Stimulated activated CD4-positive, alpha-beta T cell treated with anti-CD3 and anti-CD28 coated beads, Interleukin-1b, Interleukin-23, amount 100 ng/mL, for 24 hours (primary cell): ENCODE data around the gene FAM177A1.
A peak's percentile ranks its signal among the peaks of the same experiment; 100 is the strongest.
"Not testable (repeated sequence)": the region's sequence is repeated elsewhere in the genome, so short reads cannot be mapped to it uniquely, and the experiment has no call there.

Experiments
- DNase-seq, 4 experiments: peaks; one replicate each; pipeline ENCODE4 v3.0.0-alpha.2; 2020; ENCODE audit warnings: low read depth in 4 of 4, low spot score in 1 of 4

Gene FAM177A1

DNA sequence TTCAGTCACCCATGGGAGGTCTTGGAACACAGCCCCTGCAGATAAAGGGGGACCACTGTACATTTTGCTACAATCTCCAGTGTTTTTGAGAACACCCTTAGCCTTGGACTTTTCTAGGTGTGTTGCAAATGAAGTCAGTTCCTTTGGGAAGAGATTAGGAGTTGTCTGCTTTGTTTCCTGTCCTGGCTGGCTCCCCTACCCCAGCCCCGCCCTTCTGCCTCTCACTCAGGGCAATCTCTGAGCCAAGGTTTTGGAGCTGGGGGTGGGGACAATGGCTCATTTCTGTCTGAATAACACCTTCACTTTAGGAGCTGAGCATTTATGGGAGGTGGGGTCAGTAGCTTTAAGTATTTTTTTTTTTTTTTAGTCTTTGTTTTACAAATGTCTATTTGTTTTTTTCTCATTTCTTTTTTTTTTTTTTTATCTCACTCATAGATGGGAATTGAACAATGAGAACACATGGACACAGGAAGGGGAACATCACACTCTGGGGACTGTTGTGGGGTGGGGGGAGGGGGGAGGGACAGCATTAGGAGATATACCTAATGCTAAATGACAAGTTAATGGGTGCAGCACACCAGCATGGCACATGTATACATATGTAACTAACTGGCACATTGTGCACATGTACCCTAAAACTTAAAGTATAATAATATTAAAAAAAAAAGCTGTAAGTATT, 15.2 kb downstream of the FAM177A1 start:
- not testable (repeated sequence) for DNase-seq

DNA sequence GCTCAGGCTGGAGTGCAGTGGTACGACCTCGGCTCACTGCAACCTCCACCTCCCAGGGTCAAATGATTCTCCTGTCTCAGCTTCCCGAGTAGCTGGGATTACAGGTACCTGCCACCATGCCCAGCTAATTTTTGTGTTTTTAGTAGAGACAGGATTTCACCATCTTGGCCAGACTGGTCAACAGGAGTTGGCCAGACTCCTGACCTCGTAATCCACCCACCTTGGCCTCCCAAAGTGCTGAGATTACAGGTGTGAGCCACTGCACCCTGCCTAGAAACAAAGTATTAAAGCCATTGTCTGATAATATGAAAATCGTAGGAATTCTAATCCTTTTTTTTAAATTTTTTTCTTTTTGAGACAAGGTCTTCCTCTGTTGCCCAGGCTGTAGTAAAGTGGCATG, 19.7 kb downstream of the FAM177A1 start:
- not testable (repeated sequence) for DNase-seq

DNA sequence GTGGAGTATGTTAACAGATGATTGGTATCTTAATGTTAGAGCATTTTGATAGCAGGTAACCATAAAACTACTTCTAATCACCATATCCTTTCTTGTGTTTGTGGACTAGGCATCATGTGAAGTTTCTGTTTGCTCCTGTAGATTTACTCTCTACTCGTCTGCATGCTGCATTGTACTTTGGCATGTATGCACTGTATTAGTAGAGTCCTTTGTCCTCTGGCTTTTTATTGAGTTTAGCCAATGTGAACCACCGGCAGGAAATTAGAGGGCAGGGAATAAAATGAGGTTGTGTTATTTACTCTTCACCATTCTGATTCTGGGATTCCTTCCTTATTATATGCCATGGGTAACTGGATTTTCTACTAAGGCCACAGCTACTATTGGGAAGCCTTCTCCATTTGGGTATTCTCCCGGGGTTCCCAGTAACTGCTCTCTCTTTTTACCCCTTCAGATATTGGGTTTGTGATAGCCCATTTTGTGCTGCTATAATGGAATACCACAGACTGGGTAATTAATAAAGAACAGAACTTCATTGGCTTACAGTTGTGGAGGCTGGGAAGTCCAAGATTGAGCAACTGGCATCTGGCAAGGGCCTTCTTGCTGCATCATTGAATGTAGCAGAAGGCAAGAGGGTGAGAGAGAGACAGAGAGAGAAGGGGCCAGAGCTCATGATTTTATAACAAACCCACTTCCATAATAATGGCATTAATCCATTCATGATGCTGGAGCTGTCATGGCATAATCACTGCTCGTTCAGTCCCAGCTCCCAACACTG, 22.4 kb downstream of the FAM177A1 start:
- no peak for DNase-seq

DNA sequence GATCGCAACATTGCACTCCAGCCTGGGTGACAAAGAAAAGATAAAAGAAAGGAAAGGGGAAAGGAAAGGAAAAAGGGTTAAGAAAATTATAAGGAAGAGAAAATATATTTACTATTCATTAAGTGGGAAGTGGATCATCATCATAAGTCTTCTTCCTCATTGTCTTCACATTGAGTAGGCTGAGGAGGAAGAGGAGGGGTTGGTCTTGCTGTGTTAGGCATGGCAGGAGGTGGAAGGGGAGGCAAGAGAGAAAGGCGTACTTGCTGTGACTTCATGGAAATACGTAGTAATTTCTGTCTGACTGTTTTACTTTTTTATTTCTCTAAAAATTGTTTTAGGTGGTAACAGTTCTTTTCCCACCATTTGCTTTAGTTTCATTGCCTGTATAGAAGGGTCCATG, 26.2 kb downstream of the FAM177A1 start:
- no peak for DNase-seq

DNA sequence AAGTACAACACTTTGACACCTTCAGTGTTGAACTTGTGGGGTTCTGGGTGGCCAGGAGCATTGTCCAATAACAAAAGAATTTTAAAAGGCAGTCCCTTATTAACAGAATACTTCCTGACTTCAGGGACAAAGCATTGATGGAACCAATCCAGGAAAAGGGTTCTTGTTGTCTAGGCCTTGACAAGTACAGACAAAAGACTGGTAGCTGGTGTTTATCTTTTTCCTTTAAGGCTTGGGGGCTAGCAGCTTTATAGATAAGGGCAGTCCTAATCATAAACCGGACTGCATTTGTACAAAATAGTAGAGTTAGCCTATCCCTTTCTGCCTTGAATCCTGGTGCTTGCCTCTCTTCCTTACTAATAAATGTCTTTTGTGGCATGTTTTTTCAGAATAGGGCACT, 27.4 kb downstream of the FAM177A1 start:
- DNase-seq: no peak

DNA sequence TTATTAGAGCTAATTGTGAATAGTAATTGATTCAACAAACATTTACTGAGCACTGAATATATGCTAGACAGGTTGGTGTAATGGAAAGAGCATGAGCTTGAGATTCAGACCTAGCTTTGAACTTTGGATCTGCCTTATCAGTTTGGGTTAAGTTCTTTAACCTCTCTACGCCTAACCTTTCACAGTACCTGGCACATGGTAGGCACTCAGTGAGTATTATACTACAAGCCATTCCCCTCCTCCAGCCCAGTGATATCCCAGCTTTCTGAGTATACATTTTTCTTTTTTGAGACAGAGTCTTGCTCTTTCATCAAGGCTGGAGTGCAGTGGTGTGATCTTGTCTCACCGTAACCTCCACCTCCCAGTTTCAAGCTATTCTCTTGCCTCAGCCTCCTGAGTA, 32.0 kb downstream of the FAM177A1 start:
- DNase-seq: no peak

DNA sequence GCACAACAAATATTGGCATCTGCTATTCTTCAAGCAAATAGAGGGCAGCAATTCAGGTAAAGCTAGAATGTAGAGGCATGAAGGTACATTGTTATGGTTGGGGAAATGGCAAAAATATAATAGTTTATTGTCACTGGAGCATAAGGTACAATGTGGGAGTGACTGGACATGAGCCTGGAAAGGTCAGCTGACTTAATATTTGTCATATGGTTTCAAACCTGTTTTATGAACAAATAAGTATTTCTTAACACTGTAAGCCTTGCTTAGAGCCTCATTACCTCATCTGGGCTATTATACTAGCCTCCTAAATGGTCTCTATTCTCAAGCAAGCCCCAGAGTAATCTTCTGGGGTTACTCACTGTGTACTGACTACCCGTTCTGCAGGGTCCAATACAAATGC, 33.7 kb downstream of the FAM177A1 start:
- no peak for DNase-seq

DNA sequence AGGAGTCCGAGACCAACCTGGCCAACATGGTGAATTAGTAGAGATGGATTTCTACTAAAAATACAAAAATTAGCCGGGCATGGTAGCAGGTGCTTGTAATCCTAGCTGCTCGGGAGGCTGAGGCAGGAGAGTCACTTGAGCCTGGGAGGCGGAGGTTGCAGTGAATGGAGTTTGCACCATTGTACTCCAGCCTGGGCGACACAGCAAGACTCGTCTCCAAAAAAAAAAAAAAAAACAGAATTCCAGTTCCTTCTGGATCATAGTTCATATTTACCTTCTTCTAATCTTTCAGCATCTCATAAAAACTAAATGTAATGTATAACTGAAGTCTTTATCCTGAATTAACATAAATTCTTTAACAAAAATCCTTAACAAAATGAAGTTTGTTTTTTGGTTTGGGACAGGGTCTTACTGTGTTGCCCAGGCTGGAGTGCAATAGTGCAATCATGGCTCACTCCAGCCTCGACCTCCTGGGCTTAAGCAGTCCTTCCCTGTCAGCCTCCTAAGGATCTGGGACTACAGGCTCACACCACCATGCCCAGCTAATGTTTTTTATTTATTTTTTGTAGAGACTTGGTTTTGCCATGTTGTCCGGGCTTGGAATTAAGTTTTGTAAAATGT, 37.6 kb downstream of the FAM177A1 start:
- DNase-seq: no peak

DNA sequence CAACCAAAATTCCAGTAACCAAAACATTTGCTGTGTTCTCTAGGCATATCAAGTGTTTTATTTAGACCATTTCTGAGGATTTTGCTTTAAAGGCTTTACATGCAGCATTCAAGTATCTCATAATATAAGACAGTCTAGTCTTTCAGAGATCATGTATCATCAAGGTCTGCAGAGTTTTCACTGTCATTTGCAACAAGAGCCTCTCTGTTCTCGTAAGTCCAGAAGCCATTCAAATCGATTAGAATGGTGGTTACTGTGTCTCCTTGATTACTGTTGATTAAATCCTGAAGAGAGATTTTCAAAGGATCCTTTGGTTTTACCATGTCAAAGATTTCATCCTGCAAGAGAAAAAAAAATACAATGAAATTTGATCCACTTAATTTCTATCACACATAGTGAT, 39.4 kb downstream of the FAM177A1 start:
- DNase-seq: no peak

DNA sequence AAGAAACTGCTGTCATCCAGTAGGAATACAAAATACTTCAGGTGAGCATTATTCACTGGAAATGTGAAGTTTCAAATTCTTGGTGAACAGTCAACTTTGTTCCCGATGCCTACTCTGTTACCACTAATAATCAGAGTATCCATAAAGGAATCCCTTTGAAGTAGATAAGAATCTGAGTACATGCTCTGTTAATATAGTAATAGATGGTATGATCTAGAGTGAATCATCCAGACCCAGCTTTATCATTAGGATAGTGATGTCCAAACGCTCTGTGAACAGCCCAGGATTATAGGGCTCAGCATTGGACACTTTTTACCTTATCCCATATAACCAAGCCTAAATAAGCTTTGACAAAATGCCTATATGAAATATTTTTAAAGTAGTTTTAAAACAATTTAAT, 42.4 kb downstream of the FAM177A1 start:
- DNase-seq: no peak

DNA sequence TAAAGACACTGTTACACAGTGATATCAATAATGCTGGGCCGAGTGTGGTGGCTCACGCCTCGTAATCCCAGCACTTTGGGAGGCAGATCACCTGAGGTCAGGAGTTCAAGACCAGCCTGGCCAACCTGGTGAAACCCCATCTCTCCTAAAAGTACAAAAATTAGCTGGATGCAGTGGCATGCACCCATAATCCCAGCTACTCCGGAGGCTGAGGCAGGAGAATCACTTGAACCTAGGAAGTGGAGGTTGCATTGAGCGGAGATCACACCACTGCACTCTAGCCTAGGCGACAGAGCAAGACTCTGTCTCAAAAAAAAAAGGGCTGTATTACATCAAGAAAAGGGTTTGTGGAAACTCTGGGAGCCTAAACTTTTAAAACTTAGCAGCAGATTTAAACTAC, 48.6 kb downstream of the FAM177A1 start:
- not testable (repeated sequence) for DNase-seq

DNA sequence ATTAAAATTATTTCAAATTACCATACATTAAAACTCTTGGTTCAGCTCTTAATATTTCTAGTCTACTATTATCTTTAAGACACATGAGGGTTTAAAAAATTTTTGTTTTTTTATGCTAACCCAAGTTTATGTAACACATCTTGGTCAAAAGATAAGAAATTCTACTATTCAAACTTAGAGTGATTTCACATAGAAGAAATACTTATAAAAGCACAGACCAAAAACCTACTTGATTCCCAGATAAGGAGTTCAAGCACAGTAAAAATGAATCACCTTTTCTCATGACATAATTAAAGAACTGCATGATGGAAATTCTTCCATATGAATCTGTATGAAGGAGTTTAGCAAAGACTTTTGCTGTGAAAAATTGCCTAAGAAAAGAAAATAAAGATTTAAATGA, 61.8 kb downstream of the FAM177A1 start:
- DNase-seq: no peak

DNA sequence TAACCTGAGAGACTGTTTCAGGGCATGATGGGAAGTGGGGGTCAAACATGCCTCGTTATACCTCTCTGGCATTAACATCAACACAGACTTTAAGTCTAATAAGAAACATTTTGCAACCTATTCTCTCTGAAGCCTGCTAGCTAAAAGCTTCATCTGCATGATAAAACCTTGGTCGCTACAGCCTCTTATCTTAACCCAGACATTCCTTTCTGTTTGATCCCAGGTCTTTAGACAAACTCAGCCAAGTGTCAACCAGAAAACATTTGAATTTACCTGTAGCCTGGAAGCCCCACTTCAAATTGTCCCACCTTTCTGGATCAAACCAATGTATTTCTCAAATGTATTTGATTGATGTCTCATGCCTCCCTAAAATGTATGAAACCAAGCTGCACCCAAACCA, 66.6 kb downstream of the FAM177A1 start:
- DNase-seq: no peak

DNA sequence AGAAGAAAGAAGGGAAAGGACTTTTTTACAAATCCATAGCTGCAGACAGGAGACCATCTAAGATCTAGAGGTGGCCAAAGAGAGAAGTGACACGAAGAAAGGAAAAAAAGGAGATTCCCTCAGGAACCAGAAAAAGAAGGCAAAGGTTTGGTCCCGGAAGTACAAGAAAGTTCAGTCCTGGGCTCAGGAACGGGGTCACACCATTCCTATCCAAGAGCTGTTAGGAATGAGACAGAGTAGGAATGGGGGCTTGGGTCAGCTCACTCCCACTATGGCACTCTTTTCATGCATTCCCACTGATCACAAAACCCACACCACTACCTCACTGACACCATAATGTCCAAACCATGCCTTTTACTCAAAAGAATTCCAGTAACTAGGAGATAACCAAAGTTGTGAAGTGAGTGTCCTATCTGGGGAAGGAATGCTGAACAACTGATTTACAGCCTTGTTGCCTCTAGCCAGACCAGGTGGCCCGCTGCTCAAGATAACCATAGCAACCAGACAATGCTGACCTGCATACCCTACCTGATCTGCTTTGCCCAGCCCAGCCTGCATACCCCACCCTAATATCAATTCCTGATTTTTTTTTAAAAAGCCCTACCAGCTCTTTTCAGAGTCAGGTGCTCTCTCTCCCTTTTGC, 67.4 kb downstream of the FAM177A1 start:
- DNase-seq: no peak

DNA sequence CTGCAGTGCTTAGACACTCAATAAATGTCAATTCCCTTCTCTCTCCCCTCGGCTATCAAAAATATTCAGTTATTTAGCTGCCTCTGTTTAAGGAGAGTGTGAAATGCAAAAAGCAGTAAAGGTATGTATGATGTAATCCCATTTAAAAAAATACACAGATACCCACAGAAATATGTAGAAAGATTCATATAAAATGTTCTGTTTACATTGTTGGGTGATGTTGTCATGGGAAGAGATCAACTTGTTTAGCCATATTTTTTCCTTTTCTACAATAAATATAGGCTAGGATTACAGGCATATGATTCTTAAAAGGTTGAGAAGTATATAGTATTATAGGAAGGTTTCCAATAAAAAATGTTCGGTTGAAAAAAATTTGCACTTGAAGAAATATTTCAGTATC, 68.0 kb downstream of the FAM177A1 start:
- DNase-seq: no peak

DNA sequence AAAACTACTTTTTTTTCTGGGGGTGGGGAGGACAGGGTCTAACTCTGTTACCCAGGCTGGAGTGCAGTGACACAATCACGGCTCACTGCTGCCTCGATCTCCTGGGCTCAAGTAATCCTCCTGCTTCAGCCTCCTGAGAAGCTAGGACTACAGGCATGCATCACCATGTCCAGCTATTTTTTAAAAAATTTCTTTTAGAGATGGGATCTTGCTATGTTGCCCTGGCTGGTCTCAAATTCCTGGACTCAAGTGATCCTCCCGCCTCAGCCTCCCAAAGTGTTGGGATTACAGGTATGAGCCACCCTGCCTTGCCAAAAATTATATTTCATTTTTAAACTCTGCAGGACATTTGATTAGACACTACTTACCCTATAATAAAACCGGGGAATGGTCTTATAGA, 70.2 kb downstream of the FAM177A1 start:
- DNase-seq: no peak

DNA sequence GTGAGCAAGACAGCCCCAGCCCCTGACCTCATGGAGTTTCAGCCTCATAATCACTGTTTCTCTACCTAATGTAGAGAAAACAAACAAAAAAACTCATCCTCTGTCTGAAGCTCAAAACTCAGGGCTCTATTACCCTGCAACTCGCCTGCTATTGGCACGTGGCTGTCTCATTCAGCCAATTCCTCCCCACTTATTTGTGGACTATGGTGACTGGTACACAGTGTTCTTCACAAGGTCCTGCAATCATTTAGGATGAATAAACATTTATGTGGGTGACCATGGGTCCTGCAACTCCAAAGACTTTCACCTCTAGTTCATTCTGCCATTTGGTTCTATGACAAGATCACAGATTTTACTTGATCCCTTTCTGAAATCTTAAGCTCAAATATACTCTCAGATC, 71.0 kb downstream of the FAM177A1 start:
- no peak for DNase-seq

DNA sequence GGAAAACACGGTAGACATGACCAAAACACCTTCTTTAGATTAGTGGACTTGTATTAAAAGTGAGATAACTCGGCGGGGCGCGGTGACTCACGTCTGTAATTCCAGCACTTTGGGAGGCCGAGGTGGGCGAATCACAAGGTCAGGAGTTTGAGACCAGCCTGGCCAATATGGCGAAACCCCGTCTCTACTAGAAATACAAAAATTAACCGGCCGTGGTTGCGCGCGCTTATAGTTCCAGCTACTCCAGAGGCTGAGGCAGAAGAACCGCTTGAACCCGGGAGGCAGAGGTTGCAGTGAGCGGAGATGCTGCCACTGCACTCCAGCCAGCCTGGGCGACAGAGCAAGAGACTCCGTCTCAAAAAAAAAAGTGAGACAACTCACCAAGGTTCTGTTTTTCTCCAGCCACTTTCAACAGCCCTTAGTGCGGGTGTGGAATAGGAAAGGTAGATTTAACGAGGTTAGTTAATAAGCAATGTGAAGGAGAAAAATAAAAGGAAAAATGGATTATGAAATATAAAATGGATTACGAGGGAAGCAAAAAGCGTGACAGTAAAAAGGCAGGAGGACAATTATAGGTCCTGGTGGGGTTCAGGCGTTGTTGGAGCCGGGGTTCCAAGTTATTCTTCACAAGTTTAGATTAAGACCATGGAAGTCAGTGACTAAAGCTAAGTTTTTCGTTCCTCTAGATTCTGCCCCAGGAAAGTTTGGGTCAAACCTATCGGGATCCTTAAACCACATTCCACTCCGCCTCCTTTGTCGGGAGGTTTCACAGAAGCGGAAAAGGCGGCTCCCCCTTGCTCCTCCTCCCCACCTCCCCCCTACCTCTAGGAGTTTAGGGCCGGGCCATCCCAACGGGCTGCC, 75.2 kb downstream of the FAM177A1 start:
- no peak for DNase-seq

DNA sequence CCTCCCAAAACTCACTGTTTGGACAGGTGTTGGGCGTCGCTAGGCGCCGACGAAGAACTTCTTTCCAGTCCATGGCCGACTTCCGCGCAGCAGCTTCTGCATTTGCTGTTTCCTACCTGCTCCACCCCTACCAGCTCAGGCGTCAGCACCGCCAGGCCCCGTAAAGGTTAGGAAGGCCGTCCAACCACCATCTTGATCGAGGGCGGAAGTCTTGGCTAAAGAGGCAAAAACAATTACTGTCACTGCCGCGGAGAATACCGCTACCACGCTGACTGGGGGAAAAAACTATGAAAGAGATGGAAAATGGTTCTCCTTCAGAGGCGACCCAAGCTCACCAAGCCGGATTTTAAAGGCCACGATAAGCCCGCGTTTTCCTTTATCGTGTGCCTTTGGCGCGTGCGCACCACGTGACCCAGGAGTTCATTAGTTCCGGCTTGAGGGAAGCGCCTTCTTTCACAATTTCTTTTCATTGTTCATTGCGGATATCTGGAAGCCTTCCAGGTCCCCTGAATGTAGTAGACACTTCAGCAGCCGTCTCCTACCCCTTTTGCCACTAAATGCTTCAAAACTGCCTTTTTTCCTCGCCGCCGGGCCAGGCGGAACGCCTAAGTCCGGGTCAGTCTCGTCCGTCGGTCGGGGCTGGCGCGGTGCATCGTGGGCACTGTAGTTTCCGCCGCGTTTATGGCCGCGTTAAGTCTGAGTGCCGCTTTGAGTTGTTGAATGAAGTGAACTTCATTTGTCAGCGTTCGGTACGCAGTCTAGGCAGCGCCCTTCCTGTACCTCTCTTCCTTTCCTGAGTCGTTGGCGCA, 76.0 kb downstream of the FAM177A1 start, which contains the start of the genes PPP2R3C and PRORP:
Gene PPP2R3C, minus strand, starts transcription at position 104 of the 809 bp plus-strand sequence. Its CDS starts 31 bp downstream, at position 73.
Gene PRORP, plus strand, starts transcription at position 666 of the 809 bp plus-strand sequence. CDS start 694 bp downstream, outside the sequence.
- DNase-seq: peak; percentile 72 to 75 (median 73)
